ENCODE results near the gene EXOC3L1.

DNA sequence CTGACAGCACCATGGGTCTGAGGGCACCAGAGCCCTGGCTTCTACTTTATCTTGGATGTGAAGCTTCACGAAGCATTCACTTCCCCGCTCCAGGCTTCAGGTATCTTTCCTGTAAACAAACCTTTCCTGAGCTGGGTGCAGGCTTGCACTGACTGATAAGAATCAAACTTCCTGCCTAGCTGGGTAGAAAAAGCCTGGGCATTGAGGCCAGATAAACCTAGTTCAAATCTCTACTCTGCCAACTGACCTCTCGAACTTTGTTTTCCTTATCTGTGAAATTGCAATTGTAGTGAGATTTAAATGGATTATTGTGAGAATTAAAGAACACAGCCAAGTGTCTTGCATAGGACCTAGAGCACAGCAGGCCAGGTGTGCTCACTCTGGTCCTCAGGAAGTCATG, 34.1 kb upstream of the EXOC3L1 start:
- no peak for TF ChIP-seq POLR2A (IDR thresholded peaks at IDR 0.05)
- TF ChIP-seq, protein P1, sequence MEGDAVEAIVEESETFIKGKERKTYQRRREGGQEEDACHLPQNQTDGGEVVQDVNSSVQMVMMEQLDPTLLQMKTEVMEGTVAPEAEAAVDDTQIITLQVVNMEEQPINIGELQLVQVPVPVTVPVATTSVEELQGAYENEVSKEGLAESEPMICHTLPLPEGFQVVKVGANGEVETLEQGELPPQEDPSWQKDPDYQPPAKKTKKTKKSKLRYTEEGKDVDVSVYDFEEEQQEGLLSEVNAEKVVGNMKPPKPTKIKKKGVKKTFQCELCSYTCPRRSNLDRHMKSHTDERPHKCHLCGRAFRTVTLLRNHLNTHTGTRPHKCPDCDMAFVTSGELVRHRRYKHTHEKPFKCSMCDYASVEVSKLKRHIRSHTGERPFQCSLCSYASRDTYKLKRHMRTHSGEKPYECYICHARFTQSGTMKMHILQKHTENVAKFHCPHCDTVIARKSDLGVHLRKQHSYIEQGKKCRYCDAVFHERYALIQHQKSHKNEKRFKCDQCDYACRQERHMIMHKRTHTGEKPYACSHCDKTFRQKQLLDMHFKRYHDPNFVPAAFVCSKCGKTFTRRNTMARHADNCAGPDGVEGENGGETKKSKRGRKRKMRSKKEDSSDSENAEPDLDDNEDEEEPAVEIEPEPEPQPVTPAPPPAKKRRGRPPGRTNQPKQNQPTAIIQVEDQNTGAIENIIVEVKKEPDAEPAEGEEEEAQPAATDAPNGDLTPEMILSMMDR (IDR thresholded peaks at IDR 0.05): no peak
